HG02943 (cell line): ENCODE data around the gene HSDL2.
"Not testable (repeated sequence)": the region's sequence is repeated elsewhere in the genome, so short reads cannot be mapped to it uniquely, and the experiment has no call there.

Source experiments
- ATAC-seq: cut with Tn5 transposase; IDR thresholded peaks from one replicate; pipeline ENCODE4 v1.9.1; 2021; ENCODE audit warnings: mild to moderate bottlenecking, low read depth, moderate library complexity; ENCODE audit not compliant: unreplicated experiment

HSDL2 gene

DNA sequence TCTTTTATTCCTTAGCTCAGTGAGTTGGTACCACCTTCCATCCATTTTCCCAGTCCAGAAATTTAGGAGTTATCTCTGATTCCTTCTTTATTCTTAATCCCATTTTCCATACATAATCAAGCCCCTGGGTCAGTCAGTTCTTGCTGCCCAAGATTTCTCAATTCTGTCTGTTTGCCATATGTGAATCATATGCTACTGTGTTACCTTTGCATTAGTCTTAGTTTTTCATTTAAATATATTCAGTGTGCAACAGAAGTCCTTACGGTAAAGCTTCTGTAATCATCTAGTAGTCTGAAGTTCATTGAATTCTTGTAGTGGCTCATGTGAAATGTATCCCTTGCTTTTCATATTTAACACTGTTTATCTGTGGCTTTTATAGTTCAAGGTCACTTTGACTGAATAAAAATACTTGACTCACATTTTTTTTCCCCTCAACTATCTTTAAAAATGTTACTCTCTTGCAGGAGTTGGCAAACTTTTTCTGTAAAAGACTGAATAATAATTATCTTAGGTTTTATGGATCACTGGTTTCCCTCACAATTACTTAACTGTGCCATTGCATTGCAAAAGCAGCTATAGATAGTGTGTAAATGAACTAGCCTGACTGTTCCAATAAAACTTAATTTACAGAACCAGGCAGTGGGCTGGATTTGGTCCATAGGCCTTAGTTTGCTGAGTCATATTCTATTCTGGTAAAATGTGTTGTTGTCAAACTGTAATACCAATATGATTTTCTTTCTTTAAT lies 113.7 kb downstream of the HSDL2 start:
- ATAC-seq = no peak

DNA sequence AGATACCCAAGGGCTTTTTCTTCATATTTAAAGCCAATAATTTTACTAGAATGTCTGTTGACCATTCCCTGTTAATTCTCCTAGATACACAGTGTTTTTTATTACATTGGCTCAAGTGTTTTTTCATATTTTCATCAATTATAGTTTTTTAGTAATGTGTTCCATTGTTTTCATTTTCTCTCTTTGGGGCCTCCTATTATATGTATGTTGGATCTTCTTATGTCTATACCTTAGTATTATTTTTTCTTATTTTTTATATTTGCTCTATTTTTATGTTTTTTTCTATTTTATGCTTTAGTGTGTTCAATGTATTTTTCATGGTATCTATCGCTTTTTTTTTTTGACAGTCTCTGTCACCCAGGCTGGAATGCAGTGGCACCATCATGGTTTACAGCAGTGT lies 114.2 kb downstream of the HSDL2 start:
- ATAC-seq = no peak

DNA sequence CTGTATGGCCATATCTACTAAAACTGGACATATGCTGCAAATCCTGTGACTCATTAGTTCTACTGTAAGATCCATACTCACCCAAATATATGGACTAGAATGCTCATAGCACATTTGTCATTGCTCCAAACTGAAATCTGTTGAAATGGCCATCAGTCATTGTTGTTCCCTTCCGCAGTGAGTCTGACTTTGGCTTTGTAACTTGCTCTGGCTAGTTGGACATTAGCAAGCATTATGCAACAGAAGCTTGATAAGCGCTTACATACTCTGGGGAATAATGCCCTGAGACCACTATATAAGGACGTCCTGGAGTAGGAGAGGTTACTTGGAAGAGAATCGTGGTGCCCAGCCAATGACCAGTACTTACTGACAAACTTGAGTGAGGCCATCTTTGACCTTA lies 115.7 kb downstream of the HSDL2 start:
- ATAC-seq = no peak

DNA sequence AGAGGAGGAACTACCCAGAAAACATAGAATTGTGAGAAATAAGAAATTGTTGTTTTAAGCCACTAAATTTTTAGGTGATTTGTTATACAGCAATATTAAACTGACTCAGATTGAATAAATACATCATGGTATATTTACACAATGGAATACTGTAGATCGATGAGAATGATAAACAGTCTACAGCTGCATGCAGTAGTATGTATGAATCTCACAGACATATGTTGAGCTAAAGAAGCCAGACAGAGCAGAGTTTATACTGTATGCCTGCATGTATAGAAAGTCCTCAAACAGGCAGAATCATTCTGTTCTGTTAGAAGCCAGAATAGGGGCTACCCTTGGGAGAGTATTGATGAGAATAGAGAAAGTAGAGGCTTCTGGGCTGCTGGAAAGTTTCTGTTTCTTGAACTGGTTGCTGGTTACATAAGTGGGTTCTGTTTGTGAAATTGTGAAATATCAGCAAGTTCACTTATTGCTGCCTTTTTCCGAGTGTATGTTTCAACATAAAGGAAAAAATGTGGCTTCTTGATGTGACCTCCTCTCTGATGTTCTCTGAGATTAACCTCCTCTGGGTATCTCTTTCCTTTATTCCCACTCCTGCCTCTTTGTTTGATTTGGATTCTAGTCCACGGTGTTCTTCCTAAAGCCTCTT lies 116.3 kb downstream of the HSDL2 start:
- no peak for ATAC-seq

DNA sequence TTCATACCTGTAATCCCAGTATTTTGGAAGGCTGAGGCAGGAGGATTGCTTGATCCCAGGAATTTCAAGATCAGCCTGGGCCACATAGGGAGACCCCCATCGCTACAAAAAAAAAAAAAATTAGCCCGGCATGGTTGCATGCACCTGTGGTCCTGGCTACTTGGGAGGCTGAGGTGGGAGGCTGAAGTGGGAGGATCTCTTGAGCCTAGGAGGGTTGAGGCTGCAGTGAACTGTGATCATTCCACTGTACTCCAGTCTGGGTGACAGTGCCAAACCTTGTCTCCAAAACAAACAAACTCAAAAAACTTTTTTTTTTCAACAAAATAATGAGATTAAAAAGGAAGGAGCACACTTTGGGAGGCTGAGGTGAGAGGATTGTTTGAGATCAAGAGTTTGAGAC lies 120.9 kb downstream of the HSDL2 start:
- ATAC-seq = no peak

DNA sequence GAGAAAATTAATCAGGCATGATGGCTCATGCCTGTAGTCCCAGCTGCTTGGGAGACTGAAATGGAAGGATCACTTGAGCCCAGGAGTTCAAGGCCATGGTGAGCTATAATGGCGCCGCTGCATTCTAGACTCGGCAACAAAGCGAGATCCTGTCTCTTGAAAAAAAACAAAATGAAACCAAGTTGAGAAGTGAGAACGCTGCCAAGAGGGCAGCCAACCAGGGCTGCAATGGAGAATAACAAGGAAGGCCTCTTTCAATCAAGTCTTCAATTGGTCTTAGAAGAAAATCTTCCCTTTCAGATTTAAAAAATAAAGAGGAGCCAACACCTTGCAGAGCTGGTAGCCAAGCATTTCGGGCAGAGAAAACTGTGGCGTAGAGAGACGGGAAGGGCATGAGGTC lies 121.4 kb downstream of the HSDL2 start:
- ATAC-seq = no peak

DNA sequence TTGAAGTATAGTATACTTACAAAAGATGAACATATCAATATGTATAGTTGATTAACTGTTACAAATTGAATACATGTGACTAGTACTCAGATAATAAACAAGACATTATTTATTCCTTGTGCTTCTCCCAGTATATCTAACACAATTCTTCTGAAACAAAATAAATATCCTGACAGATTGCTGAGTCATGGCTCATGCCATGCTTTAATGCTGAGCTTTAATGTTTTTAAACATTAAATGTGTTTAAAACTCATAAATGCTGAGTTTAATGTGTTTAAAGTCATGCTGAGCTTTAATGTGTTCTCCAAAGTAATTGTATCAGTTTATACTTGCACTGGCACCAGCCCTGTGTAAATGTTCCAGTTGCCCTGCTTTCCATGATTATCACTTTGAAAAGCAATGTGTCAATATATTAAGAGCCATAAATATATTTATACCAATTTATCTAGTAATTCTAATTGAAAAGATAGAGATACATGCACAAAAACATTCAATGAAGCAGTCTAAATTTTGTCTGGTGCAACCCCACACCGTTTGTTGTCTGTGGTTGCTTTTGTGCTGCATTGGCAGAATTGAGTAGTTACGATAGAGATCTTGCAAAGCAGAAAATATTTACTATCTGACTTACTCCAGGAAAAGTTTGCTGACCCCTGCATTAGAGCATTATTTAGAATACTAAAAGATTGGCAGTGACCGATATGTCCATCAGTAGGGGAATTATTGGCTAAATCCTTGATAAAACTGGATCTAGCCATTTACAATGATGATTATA lies 122.5 kb downstream of the HSDL2 start:
- no peak for ATAC-seq

DNA sequence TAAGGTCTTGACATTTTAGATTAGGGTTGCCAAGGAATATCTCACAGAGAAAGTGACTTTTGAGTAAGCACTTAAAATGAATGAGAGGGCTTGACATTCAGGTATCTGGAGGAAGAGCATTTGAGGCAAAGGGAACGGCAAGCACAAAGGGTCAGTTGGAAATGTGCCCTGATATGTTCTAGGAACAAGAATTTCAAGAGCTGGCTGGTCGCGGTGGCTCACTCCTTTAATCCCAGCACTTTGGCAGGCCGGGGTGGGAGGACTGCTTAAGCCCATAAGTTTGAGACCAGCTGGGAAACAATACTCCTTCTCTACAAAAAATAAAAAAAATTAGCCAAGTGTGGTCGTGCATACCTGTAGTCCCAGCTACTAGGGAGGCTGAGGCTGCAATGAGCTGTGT lies 123.3 kb downstream of the HSDL2 start:
- no peak for ATAC-seq

DNA sequence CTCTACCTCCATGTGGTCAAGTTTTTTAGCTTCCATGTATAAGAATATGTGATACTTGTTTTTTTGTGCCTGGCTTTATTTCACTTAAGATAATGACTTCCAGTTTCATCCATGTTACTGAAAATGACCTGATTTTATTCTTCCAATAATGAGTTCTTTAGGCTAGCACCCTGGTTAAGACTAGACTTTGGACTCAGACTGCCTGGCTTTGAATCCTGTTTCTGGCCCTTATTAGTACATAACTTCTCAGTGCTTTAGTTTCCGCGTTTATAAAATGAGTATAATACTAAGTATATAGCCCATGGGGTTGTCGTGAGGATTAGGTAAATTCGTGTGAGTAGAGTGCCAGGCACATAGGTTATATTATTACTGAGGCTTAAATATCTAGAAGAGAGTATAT lies 125.2 kb downstream of the HSDL2 start:
- no peak for ATAC-seq

DNA sequence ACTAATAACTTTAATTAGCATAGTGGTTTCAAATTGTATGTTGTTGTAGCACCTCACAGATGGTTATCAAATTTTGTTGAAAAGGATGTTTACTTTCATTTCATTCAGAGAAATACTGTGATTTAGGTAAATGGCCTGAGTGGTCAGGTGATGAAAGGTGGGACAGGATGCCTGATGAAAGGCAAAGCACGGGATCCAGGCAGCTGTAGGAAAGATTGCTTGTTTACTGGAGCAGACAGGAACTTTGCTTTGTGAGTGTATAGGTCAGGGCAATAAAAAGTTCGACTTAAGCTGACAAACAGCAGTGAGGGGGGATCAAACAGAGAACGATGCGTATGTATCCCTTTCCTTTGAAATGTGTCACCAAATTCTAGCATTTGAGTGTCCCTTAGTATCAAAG lies 125.7 kb downstream of the HSDL2 start:
- no peak for ATAC-seq

DNA sequence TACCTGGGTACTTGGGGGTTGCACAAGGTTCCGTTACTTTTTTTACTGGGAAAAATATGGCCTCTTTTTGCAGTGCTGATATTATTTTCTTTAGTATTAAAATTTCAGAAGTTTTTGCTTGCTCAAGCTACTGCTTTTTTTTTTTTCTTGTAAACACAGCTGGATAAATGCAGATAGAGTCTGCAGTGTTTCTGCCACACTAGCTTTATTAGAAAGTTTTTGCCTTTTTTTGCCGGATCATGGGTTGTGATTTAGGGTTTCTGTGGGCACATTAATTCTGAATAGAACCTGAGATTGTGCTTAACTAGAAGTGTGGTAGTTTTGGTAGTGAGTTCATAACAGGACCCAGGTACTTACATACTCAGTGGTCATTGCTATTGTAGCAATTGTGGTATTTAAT lies 126.7 kb downstream of the HSDL2 start:
- no peak for ATAC-seq

DNA sequence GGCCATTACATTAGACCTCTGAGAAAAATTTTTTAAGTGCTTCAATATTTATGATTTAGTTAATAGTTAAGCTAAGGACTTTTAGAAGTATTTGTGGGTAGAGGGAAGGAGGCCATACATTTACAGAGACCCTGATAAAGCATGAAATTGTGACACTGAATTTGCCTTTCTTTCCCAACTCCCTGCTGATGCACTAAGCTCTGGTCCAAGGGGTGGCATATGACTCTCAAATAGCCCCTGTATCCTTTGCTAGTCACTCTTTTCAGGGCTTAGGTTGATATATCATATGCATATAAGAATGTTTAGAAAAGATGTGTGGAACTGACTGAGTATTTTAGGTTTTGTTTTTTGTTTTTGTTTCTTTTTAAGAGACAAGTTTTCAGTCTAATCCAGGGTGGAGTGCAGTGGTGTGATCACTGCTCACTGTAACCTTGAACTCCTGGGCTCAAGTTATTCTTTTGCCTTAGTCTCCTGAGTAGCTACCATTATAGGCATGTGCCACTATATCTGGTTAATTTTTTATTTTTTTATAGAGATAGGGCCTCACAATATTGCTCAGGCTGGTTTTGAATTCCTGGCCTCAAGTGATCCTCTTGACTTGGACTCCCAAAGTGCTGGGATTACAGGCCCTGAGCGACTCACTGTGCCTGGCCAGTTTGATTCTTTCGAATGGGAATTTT lies 127.2 kb downstream of the HSDL2 start:
- ATAC-seq = no peak

DNA sequence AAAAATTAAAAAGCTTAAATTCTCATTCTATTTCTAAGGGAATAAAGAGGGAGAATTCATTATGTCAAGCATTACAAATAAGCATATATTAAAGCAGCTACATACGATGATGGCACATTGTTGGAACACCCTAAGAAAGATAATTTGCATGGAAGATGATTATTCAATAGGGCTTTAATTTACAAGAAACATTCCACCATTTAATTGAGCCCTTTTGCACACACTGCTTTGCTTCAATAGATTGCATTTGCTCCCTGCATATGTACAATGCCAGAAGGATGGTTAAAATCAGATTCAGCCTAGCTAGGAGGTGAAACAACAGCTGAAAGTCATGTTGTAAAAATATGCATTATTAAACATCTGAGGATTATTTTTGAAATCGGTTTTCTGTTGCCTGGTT lies 128.5 kb downstream of the HSDL2 start:
- no peak for ATAC-seq

DNA sequence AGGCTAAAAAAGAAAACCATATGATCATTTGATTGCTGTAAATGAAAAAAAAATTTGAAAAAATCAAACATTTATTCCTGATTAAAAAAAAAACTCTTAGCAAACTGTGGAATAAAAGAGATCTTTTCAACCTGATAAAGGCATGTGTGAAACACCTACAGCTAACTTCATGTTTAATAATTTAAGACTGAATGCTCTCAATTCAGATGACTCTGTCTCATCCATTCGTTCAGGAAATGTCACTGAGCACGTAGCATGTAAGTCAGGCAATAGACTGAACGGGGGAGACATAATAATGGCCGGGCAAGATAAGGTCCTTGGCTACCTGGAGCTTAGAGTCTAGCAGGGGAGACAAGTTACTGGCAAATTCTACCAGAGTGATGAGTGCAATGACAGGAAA lies 132.5 kb downstream of the HSDL2 start:
- ATAC-seq = not testable (repeated sequence)

DNA sequence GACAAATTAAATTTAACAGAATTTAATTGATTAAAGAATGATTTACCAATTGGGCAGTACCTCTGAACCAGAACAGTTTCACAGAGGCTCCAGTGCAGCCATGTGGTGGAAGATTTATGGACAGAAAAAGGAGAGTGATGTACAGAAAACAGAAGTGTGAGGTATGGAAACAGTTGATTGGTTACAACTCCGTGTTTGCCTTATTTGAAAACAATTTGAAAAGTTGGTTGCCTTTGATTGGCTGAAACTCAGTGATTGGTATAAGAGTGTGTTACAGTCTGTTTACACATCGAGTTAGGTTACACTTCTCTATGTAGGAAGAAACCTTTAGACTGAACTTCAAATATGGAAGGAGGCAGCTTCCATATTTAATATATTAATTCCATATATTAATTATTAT lies 136.9 kb downstream of the HSDL2 start:
- no peak for ATAC-seq

DNA sequence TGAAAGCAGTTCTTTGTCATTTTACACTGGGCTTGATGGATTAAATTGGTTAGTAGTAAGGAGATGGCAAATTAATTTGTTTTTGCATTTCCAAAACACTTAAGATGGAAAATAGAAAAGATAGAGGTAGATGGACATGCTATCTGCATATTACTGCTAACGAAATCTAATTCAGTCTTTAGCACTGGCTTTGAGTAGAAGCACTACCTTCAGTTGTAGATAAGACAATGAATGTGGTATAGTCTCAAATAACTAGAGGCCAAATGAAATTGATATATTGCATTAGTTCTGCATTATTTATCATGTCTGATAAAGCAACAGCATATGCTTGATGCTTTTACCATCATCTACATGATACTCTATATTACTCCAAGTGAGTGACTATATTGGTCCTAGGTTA lies 140.2 kb downstream of the HSDL2 start:
- no peak for ATAC-seq

DNA sequence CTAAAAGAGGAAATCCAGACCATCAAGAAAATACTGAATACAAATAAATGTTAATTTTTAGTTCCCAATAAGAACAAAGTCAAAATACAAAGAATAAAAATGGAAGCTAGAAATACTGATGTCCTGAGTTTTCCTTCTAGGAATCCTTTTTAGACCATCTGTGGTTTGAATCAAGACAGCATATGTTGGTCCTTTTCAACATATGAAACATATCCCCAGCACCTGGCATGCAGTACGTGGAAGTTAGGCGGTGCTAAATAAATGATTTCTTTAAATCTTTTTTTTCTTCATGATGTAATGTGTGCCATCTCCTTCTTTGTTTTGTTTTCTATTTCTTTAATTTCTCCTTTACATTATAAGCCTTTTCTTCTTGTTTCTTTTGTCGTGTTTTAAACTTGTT lies 140.7 kb downstream of the HSDL2 start:
- no peak for ATAC-seq
